GM04504 (cell line): Measurements from ENCODE around the gene PLEKHM3.
"Not testable (repeated sequence)": the region's sequence is repeated elsewhere in the genome, so short reads cannot be mapped to it uniquely, and the experiment has no call there.

Experiments
- DNase-seq: peaks from one replicate; pipeline ENCODE4 v3.0.0-alpha.2; 2012; ENCODE audit warnings: low read depth

Gene PLEKHM3

GRCh38 chr2:207949245-207949644 lies 76.1 kb downstream of the PLEKHM3 start:
- DNase-seq = not testable (repeated sequence)

- DNase-seq = no peak
Measured at GRCh38 chr2:207944979-207945600, 80.2 kb downstream of the PLEKHM3 start.

DNA sequence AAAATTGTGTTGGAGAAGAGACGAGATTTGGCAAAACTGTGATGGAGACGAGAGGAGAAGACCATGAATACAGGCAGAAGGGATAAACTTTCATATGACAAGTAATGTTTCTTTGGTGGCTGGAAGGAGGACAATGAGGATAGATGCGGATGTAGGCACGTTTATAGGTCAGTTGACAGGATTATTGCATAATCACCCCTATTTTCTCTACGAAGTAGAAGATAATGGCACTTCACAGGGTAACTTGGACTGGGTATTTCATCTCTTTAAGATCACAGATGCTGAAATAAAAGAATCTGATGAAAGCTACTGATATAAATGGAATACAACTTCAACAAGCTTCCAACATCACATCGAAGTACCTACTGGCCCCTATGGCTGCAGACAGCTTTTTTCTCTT lies 81.0 kb downstream of the PLEKHM3 start:
- DNase-seq = no peak

GRCh38 chr2:207939342-207940108 lies 85.8 kb downstream of the PLEKHM3 start:
- no peak for DNase-seq

- DNase-seq = no peak
Measured at GRCh38 chr2:207938886-207939285, 86.4 kb downstream of the PLEKHM3 start.

DNA sequence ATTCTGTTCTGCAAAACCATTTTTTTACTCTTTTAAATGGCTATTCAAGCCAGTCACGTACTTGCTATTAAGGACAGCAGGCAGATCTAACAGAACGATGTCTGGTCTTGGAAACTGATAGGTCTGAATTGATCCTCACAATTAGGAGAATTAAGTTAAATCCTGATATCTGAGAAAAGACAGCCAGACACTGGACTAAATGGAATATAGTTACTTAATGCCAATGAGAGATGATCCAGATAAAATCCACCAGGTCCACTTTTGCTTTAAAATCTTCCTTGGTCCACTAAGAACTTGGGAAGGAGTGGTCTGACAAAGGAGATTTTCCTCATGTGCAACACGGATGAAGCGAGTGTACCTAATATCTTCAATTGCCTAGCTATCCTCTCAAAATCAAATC lies 86.9 kb downstream of the PLEKHM3 start:
- no peak for DNase-seq

GRCh38 chr2:207937823-207938222 lies 87.5 kb downstream of the PLEKHM3 start:
- DNase-seq = no peak

- no peak for DNase-seq
Measured at GRCh38 chr2:207937253-207937652, 88.1 kb downstream of the PLEKHM3 start.

DNA sequence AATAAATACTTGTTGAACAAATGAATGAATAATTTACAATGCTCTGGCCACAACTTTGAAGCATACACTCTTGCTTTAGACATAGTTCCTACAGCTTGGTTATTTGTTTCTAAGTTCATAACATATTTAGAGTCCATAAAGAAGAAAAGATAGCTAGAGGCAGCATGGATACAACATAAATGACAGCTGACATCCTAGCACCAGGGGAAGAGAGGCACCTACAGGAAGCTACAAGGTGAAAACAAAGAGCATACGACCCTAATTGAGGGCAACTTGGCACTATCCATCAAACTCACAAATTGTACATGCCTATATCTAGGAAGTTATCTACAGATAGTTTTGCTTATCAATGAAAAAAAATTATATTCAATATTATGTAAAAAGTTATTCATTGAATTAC lies 88.9 kb downstream of the PLEKHM3 start:
- no peak for DNase-seq

GRCh38 chr2:207935991-207936370 lies 89.3 kb downstream of the PLEKHM3 start:
- no peak for DNase-seq

GRCh38 chr2:207935121-207935990 lies 90.0 kb downstream of the PLEKHM3 start:
- no peak for DNase-seq

DNA sequence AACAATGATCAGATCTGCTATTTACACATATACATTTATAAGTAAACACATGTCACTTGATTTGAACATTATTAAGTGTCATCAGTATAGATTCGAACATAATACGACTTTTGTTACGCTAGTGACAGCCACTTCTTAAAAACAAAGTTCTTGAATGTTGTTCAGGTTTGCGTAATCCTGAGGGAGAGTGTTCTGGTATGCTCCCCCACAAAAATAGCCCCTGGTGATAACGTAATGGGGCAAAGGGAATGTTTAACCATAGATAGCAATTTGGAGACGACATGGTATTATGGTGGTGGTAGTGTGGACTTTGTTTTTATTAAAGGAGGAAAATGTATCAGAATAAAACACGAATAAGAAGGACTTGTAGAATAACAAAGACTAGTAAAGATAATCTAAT lies 90.6 kb downstream of the PLEKHM3 start:
- DNase-seq = no peak

DNA sequence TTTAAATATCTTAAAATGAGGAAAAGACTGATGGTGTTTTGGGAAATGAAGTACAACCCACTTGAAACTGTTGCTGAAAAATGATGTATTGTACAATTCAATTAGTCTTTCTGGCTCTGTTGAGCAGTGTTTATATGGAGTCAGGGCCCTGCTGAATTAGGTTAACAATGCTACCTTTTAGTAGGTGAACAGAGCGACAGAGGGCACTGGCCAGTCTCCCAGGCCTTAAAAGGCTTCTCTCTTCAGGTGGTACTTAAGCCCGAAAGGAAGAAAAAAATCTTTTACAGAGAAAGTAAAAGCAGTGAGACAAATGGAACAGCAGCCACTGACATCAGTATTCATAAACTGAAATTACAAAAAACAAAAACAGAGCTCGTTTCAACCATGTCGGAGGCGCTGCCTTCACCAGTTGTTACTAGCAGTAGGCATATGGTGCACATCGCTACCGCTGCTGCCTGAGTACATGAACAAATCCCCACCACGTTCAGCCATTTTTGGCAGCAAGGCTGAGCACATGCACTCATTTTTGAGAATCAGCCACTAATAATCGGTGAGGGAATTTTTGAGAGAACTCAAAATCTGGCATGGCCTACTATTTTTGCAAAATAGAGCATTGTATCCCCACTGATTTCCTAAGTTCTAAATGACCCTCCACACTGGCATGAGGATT lies 91.8 kb downstream of the PLEKHM3 start:
- DNase-seq = no peak

DNA sequence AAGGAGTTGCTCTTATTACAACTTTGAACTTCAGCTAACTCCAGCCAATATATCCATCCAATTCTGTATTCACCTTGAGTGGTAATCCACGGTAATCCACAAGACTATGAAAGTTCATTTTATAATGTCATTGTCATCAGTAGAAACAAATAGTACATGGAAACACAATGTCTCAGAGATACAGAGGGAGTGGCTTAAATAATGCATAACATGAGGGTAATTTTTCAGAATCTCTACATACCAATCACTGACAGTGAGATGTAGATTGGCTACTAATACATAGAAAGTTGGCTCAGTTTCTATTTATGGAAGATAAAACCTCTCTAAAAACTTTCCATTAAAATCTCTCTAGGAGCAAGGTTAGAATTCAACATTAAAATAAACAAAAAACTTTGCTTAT lies 93.2 kb downstream of the PLEKHM3 start:
- DNase-seq = no peak

DNA sequence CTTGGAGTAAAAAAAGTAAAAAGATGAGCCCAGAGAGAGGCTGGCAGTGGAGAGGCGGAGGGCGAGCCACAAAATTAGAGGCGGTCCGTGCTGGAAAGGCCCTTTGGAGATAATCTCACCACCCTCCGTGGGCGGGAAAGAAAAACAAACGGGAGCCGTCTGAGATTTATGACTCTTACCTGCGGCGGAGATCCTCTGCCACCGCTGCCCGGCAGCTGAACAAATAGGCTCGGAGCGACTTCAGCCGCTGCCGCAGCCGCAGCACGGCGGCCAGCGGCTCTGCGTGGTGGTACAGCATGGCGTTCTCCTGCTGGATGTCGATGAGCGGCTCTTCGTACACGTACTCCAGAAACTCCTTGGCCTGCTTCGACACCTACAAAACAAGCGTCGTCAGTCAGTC lies 94.6 kb downstream of the PLEKHM3 start:
- no peak for DNase-seq

DNA sequence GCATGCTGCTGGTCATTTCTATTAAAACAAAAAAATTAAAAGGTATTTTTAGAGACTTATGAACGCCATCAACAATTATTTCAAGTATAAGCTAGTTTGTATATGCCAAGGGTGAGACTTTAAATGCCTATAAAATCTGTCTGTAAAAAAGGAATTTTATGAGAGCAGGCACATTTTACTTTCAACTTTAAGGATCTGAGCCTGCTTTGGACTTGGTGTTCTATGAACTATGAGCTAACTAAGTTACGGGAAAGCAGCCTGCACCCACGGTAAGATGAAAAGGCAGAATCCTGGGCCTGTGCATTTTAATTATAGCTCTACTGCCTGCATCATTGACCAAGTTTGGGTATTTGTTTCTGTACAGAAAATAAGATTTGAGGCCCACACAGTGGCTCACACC lies 95.4 kb downstream of the PLEKHM3 start:
- no peak for DNase-seq

GRCh38 chr2:207928079-207928478 lies 97.2 kb downstream of the PLEKHM3 start:
- no peak for DNase-seq

DNA sequence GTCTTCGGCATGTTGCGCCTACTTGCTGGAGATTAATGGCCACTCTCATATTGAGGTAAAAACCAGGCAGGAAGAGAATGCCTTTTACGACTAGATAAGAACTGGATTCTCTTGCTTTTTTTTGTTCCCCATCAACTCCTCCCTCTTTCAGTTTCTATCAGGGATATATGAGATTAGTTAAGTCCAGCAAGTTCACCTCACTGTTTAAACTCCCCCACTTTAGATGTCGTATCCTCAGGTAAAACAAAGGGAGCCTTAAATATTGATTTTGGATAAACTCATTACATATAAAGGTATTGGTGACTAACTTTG lies 98.4 kb downstream of the PLEKHM3 start:
- no peak for DNase-seq

DNA sequence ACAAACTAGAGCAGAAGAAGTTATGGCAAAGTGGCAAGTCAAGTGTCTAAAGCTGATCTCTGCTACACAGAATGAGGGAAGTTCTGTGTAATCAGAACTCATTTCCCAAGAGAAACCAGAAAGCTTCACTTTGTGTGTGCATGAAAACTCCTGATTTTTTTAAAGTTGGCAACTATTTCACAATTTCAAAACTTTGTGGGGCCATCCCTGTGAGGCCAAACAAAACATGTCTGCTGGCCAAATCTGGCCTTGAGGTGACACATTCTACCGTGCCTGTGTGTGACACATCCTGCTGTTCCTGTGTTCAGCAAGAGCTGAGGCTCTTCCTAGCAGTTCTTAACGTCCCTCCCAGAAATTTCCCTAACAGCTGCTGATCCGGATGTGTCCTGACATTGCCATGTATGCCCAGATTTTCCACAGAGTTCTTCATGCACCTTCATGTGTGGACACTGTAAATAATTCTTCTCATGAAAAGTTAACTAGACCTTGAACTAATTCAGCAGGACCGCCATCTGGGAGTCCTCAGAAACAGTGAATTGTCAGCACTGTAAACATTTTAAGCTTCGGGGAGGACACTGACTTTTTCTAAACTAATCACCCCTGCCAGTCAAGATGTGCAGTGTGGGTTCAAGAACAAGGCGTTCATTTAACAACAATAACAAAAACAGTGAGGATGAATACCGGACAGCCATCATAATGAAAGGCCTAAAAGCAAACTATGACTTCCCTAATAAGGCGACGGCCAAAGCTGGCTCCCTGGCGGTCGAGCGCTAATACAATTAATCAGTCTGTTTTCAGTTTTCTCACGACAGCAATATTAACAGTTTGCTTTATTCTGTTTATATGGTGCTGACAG lies 99.0 kb downstream of the PLEKHM3 start:
- DNase-seq = peak; percentile 67

- DNase-seq = no peak
Measured at GRCh38 chr2:207925601-207926000, 99.7 kb downstream of the PLEKHM3 start.

DNA sequence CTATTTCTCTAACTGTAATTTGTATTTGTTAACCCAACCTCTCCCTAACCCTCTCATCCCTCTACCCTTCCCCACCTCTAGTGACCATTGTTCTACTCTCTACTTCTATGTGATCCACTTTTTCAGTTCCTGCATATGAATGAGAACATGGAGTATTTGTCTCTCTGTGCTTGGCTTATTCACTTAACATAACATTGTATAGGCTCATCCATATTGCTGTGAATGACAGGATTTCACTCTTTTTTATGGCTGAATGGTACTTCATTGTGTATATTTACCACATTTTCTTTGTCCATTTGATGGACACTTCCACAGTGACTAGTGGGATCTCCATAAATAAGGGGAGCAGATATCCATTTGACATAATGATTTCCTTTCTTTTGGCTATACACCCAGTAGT lies 103.7 kb downstream of the PLEKHM3 start:
- DNase-seq = no peak

DNA sequence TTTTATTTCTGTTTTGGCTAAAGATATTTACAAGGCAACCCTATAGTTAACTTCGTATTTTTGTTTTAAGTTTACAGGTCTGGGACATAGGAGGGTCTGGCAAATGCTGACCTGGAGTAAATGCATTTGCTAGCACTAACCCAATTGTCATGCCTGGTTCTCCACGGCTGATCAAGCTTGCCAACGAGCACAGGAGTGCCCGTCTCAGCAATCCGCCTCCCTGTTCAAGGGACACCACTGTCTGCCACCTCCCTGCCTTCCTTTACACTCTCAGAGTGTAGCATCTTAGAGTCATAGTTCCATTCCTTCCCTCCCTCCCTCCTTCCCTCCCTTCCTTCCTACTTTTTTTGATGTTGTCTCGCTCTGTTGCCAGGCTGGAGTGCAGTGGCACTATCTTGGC lies 104.6 kb downstream of the PLEKHM3 start:
- DNase-seq = no peak
